A549 (cell line): Measurements from ENCODE around the gene KCNIP4. TPM values are rescaled to one million over a fixed set of nuclear protein-coding genes. Genes with fewer than 3 reads are reported as not detected.

Experiments used
- ATAC-seq, 2 experiments: fragments of 200-7000 bp in 1 of 2; fragments of >200 bp in 1 of 2; cut with Nextera tagmentation in 1 of 2; cut with Tn5 transposase in 1 of 2; 3 replicates each; pipeline versions ENCODE4 v1.8.0 to v1.9.1; 2018 to 2020; ENCODE audit warnings: mild to moderate bottlenecking in 1 of 2, moderate library complexity in 1 of 2
- CTCF ChIA-PET: fragments of 300-600 bp; sonication (Branson Sonifier 250); formaldehyde crosslinking; extraction: SDS; loops from one replicate; lab custom pipeline; 2021; ENCODE audit warnings: antibody characterized with exemption, inconsistent platforms; lab: Yijun Ruan, JAX
- POLR2A ChIA-PET: fragments of 350-600 bp; formaldehyde crosslinking; extraction: SDS; loops from one replicate; lab custom pipeline; 2021; ENCODE audit warnings: antibody characterized with exemption, inconsistent platforms; lab: Yijun Ruan, JAX
- DNase-seq, 2 experiments: peaks; one replicate each; pipeline versions ENCODE4 v3.0.0 to v3.0.0-alpha.2; 2011 to 2016; ENCODE audit warnings: low read depth in 1 of 2, low spot score in 1 of 2
- FAIRE-seq: peaks from 2 replicates; lab custom pipeline; 2011; peaks lifted over from hg19 to GRCh38; lab: Jason Lieb, UNC
- H3K27ac ChIP-seq, 2 experiments: fragments of >200 bp; sonication (Bioruptor Twin); formaldehyde crosslinking; 3 replicates each; pipeline ENCODE4 v1.5.1; 2016 to 2017
- H3K4me1 ChIP-seq: fragments of >200 bp; sonication (Bioruptor Twin); formaldehyde crosslinking; 3 replicates; pipeline ENCODE4 v1.6.1; 2016
- H3K4me2 ChIP-seq: fragments of >200 bp; sonication (Bioruptor Twin); formaldehyde crosslinking; 3 replicates; pipeline ENCODE4 v1.6.1; 2016
- H3K4me3 ChIP-seq: fragments of >200 bp; sonication (Bioruptor Twin); formaldehyde crosslinking; 3 replicates; pipeline ENCODE4 v1.5.1; 2016
- H3K9me3 ChIP-seq: fragments of >200 bp; sonication (Bioruptor Twin); formaldehyde crosslinking; 3 replicates; pipeline ENCODE4 v1.6.1; 2016
- CBX2 ChIP-seq: fragments of 200-600 bp; sonication (generic); IDR thresholded peaks from 2 replicates; pipeline ENCODE4 v1.6.1; 2016; ENCODE audit warnings: low read depth, mild to moderate bottlenecking, borderline replicate concordance
- CEBPB ChIP-seq, 2 experiments: fragments of >200 bp in 1 of 2; sonication (Bioruptor Twin) in 1 of 2; formaldehyde crosslinking in 1 of 2; IDR thresholded peaks; 2 replicates each; pipeline ENCODE4 v1.6.1; 2012 to 2016
- CHD2 ChIP-seq: fragments of 150-350 bp; IDR thresholded peaks from 2 replicates; pipeline ENCODE4 v1.6.1; 2014; ENCODE audit warnings: low read length; ENCODE audit not compliant: partially characterized antibody
- CHD4 ChIP-seq: fragments of 200-600 bp; sonication (generic); IDR thresholded peaks from 2 replicates; pipeline ENCODE4 v1.6.1; 2016; ENCODE audit warnings: antibody characterized with exemption, mild to moderate bottlenecking, borderline replicate concordance
- E2F6 ChIP-seq: IDR thresholded peaks from 2 replicates; pipeline ENCODE4 v1.6.1; 2012; ENCODE audit warnings: low read depth, borderline replicate concordance
- EHF ChIP-seq: fragments of 250-450 bp; sonication (Bioruptor Pico); IDR thresholded peaks from 2 replicates; pipeline ENCODE4 v1.5.0; 2020; ENCODE audit warnings: mild to moderate bottlenecking
- EHMT2 ChIP-seq: fragments of 200-600 bp; sonication (generic); IDR thresholded peaks from 2 replicates; pipeline ENCODE4 v1.6.1; 2016; ENCODE audit warnings: antibody characterized with exemption, low read depth, mild to moderate bottlenecking, moderate library complexity
- EP300 ChIP-seq, 2 experiments: fragments of >200 bp; sonication (Bioruptor Twin); formaldehyde crosslinking; IDR thresholded peaks; 2 replicates in 1 of 2; 3 replicates in 1 of 2; pipeline ENCODE4 v1.6.1; 2016 to 2017
- ESRRA ChIP-seq: fragments of 150-350 bp; IDR thresholded peaks from 2 replicates; pipeline ENCODE4 v1.6.1; 2014; ENCODE audit warnings: mild to moderate bottlenecking, low read length, borderline replicate concordance
- FOSB ChIP-seq: fragments of 250-450 bp; sonication (Bioruptor Pico); IDR thresholded peaks from 2 replicates; pipeline ENCODE4 v1.5.0; 2020; ENCODE audit warnings: mild to moderate bottlenecking, moderate library complexity
- FOSL2 ChIP-seq, 2 experiments: fragments of 450-650 bp in 1 of 2; fragments of >200 bp in 1 of 2; sonication (Bioruptor Twin) in 1 of 2; formaldehyde crosslinking; IDR thresholded peaks; 2 replicates each; pipeline versions ENCODE4 v1.5.0 to v1.6.1; 2016 to 2020; ENCODE audit warnings: mild to moderate bottlenecking in 1 of 2, moderate library complexity in 1 of 2
- GATA3 ChIP-seq: IDR thresholded peaks from 2 replicates; pipeline ENCODE4 v1.6.1; 2012; ENCODE audit warnings: borderline replicate concordance
- HDAC2 ChIP-seq: fragments of 200-600 bp; sonication (generic); IDR thresholded peaks from 2 replicates; pipeline ENCODE4 v1.6.1; 2016
- HOXB5 ChIP-seq: fragments of 250-450 bp; sonication (Bioruptor Pico); IDR thresholded peaks from 2 replicates; pipeline ENCODE4 v1.5.0; 2020; ENCODE audit warnings: mild to moderate bottlenecking, moderate library complexity
- JUN ChIP-seq, 2 experiments: fragments of >200 bp; sonication (Bioruptor Twin); formaldehyde crosslinking; IDR thresholded peaks; 2 replicates in 1 of 2; 3 replicates in 1 of 2; pipeline ENCODE4 v1.6.1; 2016 to 2017
- KDM1A ChIP-seq: fragments of 200-600 bp; sonication (generic); IDR thresholded peaks from 2 replicates; pipeline ENCODE4 v1.6.1; 2016; ENCODE audit warnings: low read depth, mild to moderate bottlenecking
- KDM5A ChIP-seq: fragments of 200-600 bp; sonication (generic); IDR thresholded peaks from 2 replicates; pipeline ENCODE4 v1.6.1; 2016; ENCODE audit warnings: antibody characterized with exemption, mild to moderate bottlenecking
- MAFK ChIP-seq: fragments of 450-650 bp; IDR thresholded peaks from 2 replicates; pipeline ENCODE4 v1.6.1; 2014; ENCODE audit not compliant: partially characterized antibody
- MAZ ChIP-seq: fragments of 150-350 bp; IDR thresholded peaks from 2 replicates; pipeline ENCODE4 v1.6.1; 2014; ENCODE audit warnings: antibody characterized with exemption, low read depth, low read length, borderline replicate concordance
- NPAS2 ChIP-seq: fragments of 250-450 bp; sonication (Bioruptor Pico); IDR thresholded peaks from 2 replicates; pipeline ENCODE4 v1.8.0; 2022; ENCODE audit warnings: mild to moderate bottlenecking, moderate library complexity, borderline replicate concordance
- PHF8 ChIP-seq: fragments of 200-600 bp; sonication (generic); IDR thresholded peaks from 2 replicates; pipeline ENCODE4 v1.6.1; 2016; ENCODE audit warnings: low read depth, mild to moderate bottlenecking, antibody characterized with exemption, moderate library complexity, borderline replicate concordance
- POLR2A ChIP-seq: IDR thresholded peaks from 2 replicates; pipeline ENCODE4 v1.6.1; 2012; ENCODE audit warnings: mild to moderate bottlenecking, low read length
- POLR2AphosphoS2 ChIP-seq: conservative IDR thresholded peaks from 2 replicates; pipeline ENCODE4 v1.6.1; 2012; ENCODE audit warnings: low read length, improper control_type of control experiment, inconsistent platforms
- RNF2 ChIP-seq: fragments of 200-600 bp; sonication (generic); IDR thresholded peaks from 2 replicates; pipeline ENCODE4 v1.6.1; 2016; ENCODE audit warnings: low read depth, mild to moderate bottlenecking, antibody characterized with exemption, moderate library complexity, borderline replicate concordance
- USF2 ChIP-seq: fragments of 450-650 bp; IDR thresholded peaks from 2 replicates; pipeline ENCODE4 v1.6.1; 2014; ENCODE audit warnings: antibody characterized with exemption
- ZC3H11A ChIP-seq: fragments of 450-650 bp; IDR thresholded peaks from 2 replicates; pipeline ENCODE4 v1.6.1; 2014; ENCODE audit warnings: antibody characterized with exemption, mild to moderate bottlenecking
- WGBS: methylation state at CpG from one replicate; pipeline ENCODE4 v1.1.6; 2017; ENCODE audit errors: missing lambda C conversion rate; 5-methylcytosine and 5-hydroxymethylcytosine counted together
- polyA plus RNA-seq, 4 experiments: library from polyadenylated mRNA; depleted of rRNA in 3 of 4; stranded (reverse); fragments of >200 nt; fragmentation: RNase III in 1 of 4; extraction: RNeasy Plus Mini Kit Qiagen cat#74134 plus additional on column Dnase treatment in 1 of 4; gene quantifications; 2 replicates in 3 of 4; 3 replicates in 1 of 4; pipeline ENCODE4 v1.2.3, GENCODE V29; 2011 to 2017
- TF ChIP-seq, protein P1 (sequence below): fragments of >200 bp; sonication (Bioruptor Twin); formaldehyde crosslinking; IDR thresholded peaks from 2 replicates; pipeline ENCODE4 v1.6.1; 2016
- TF ChIP-seq, protein P2 (sequence below): IDR thresholded peaks from 2 replicates; pipeline ENCODE4 v1.6.1; 2012
- TF ChIP-seq, protein P3 (sequence below): fragments of 250-450 bp; sonication (Bioruptor Pico); IDR thresholded peaks from 2 replicates; pipeline ENCODE4 v1.5.0; 2021; ENCODE audit warnings: mild to moderate bottlenecking, moderate library complexity, borderline replicate concordance

The KCNIP4 gene
- polyA plus RNA-seq, 2 of the 4 experiments (the other 2 are of a cell fraction): not detected

GRCh38 chr4:21067351-21067750 is 881.2 kb downstream of the KCNIP4 start:
- FAIRE-seq (no peak), DNase-seq (no peak), ATAC-seq (no peak)
- ChIA-PET POLR2A (no interaction called here), CTCF (no interaction called here)
- no peak overlapping the region for H3K27ac ChIP-seq
- no peaks in the 10 kb centered on the region for H3K4me1 ChIP-seq
- no peak overlapping the region for H3K4me3 ChIP-seq
- no peaks in the 10 kb centered on the region for H3K9me3 ChIP-seq
- H3K4me2 ChIP-seq: no peak overlapping the region
- TF ChIP-seq GATA3 (no peak), HOXB5 (no peak), CHD2 (no peak), CHD4 (no peak), USF2 (no peak), HDAC2 (no peak), KDM5A (no peak), KDM1A (no peak), FOSL2 (IDR thresholded peaks at IDR 0.05) (no peak), FOSL2 (CRISPR knock-in tag; IDR thresholded peaks at IDR 0.05) (no peak), ESRRA (no peak), ZC3H11A (no peak), EHMT2 (no peak), PHF8 (no peak), EP300 (IDR thresholded peaks at IDR 0.05) (no peak), NPAS2 (no peak)
- TF ChIP-seq, protein P1, sequence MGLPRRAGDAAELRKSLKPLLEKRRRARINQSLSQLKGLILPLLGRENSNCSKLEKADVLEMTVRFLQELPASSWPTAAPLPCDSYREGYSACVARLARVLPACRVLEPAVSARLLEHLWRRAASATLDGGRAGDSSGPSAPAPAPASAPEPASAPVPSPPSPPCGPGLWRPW: no peak
- TF ChIP-seq, protein P2, sequence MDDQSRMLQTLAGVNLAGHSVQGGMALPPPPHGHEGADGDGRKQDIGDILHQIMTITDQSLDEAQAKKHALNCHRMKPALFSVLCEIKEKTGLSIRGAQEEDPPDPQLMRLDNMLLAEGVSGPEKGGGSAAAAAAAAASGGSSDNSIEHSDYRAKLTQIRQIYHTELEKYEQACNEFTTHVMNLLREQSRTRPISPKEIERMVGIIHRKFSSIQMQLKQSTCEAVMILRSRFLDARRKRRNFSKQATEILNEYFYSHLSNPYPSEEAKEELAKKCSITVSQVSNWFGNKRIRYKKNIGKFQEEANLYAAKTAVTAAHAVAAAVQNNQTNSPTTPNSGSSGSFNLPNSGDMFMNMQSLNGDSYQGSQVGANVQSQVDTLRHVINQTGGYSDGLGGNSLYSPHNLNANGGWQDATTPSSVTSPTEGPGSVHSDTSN: no peak
- WGBS: 17% methylated on average over 1 of the region's 1 CpG

DNA sequence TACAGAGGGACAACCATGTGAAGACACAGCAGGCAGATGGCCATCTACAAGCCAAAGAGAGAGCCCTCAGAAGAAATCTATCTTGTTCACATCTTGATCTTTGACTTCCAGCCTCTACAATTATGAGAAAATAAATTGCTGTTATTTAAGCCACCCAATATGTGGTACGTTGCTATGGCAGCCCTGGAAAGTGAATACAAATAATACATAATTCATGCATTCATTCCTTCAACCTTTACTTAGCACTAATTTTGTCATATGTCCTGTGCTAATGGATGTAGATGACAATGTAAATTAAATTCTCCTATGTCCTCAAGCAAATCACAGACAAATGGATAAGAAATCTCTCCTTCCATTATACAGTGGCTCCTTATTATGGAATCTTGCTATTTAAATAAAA is 886.7 kb downstream of the KCNIP4 start:
- ATAC-seq (no peak), FAIRE-seq (no peak), DNase-seq (no peak)
- Histone ChIP-seq H3K27ac (no peak overlapping the region), H3K4me2 (no peak overlapping the region), H3K4me3 (no peak overlapping the region), H3K4me1 (no peaks in the 10 kb centered on the region), H3K9me3 (no peaks in the 10 kb centered on the region)
- ChIA-PET POLR2A (no interaction called here), CTCF (no interaction called here)
- 0% methylated on average over 1 of the region's 1 CpG for WGBS
- TF ChIP-seq POLR2AphosphoS2 (no peak), PHF8 (no peak), NPAS2 (no peak), CBX2 (no peak), RNF2 (no peak), JUN (IDR thresholded peaks at IDR 0.05) (no peak), MAFK (no peak), E2F6 (no peak), EHF (CRISPR knock-in tag) (no peak), FOSB (CRISPR knock-in tag) (no peak), CEBPB (IDR thresholded peaks at IDR 0.05) (no peak), MAZ (no peak), POLR2A (no peak), ESRRA (no peak), KDM1A (no peak)
- TF ChIP-seq, protein P3, sequence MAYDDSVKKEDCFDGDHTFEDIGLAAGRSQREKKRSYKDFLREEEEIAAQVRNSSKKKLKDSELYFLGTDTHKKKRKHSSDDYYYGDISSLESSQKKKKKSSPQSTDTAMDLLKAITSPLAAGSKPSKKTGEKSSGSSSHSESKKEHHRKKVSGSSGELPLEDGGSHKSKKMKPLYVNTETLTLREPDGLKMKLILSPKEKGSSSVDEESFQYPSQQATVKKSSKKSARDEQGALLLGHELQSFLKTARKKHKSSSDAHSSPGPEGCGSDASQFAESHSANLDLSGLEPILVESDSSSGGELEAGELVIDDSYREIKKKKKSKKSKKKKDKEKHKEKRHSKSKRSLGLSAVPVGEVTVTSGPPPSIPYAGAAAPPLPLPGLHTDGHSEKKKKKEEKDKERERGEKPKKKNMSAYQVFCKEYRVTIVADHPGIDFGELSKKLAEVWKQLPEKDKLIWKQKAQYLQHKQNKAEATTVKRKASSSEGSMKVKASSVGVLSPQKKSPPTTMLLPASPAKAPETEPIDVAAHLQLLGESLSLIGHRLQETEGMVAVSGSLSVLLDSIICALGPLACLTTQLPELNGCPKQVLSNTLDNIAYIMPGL (CRISPR knock-in tag): no peak
